ENCODE results near the gene STK16.

DNA sequence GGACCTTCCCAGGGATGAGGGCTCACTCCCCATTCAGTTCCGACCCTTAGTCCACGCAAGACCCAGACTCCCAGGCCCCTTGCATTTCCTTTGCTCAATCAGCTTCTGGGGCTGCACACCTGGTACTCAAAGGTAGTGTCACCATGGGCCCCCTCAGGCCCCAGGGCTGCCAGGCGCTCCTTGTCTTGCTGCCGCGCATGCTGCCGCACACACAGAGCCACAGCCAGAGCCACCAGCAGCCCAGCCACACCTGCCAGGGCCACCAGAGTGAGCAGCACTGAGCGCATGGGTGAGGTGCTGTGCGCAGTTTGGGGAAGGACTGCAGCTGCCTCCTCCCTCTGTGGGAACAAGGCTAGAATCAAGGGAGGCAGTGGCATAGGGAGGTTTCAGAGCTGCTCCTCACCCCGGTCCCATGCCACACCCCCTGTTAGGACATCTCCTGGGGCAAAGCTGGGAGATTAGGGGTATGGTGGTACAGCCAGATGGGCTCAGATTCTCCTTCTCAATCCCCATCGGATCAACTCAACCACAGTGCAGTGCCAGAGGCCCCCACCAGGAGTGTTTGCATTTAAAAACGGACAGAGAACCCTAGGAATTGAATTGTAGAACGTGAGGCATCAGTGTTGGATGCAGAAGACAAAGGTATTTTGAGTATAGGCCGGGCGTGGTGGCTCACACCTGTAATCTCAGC is 52.6 kb downstream of the STK16 start:
- TF ChIP-seq, protein P1, sequence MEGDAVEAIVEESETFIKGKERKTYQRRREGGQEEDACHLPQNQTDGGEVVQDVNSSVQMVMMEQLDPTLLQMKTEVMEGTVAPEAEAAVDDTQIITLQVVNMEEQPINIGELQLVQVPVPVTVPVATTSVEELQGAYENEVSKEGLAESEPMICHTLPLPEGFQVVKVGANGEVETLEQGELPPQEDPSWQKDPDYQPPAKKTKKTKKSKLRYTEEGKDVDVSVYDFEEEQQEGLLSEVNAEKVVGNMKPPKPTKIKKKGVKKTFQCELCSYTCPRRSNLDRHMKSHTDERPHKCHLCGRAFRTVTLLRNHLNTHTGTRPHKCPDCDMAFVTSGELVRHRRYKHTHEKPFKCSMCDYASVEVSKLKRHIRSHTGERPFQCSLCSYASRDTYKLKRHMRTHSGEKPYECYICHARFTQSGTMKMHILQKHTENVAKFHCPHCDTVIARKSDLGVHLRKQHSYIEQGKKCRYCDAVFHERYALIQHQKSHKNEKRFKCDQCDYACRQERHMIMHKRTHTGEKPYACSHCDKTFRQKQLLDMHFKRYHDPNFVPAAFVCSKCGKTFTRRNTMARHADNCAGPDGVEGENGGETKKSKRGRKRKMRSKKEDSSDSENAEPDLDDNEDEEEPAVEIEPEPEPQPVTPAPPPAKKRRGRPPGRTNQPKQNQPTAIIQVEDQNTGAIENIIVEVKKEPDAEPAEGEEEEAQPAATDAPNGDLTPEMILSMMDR (conservative IDR thresholded peaks at IDR 0.05; ENCODE audit: low read depth, low read length) = no peak
- TF ChIP-seq EZH2 (IDR thresholded peaks at IDR 0.05; ENCODE audit: borderline replicate concordance, low read depth, low read length, poor library complexity, severe bottlenecking) = no peak

Measured in A673 (cell line).